Calu3 (cell line): ENCODE data around the gene KCNH5. TPM values are rescaled to one million over a fixed set of nuclear protein-coding genes. Genes with fewer than 3 reads are reported as not detected.
"Not testable (repeated sequence)": the region's sequence is repeated elsewhere in the genome, so short reads cannot be mapped to it uniquely, and the experiment has no call there.

Experiments used
- BruUV-seq: library from RNA; stranded (reverse); fragments of 400-500 nt; replicated peaks from 2 replicates; lab custom pipeline; 2021; lab: Mats Ljungman, UMichigan
- CTCF ChIA-PET: fragments of 300-600 bp; sonication (Branson Sonifier 250); formaldehyde crosslinking; loops from one replicate; lab custom pipeline; 2022; ENCODE audit warnings: antibody characterized with exemption; lab: Charles Lee
- DNase-seq: peaks from one replicate; pipeline ENCODE4 v3.0.0; 2022
- H3K27ac Mint-ChIP-seq: one replicate; pipeline ENCODE4 v1.8.0; 2022; ENCODE audit warnings: mixed read lengths; ENCODE audit not compliant: unreplicated experiment
- H3K27me3 Mint-ChIP-seq: one replicate; pipeline ENCODE4 v1.8.0; 2022; ENCODE audit warnings: mixed read lengths; ENCODE audit not compliant: unreplicated experiment
- H3K36me3 Mint-ChIP-seq: one replicate; pipeline ENCODE4 v1.8.0; 2022; ENCODE audit warnings: mild to moderate bottlenecking, moderate library complexity, mixed read lengths; ENCODE audit not compliant: insufficient read depth, unreplicated experiment
- H3K4me1 Mint-ChIP-seq: one replicate; pipeline ENCODE4 v1.8.0; 2022; ENCODE audit warnings: mild to moderate bottlenecking, low read depth, mixed read lengths; ENCODE audit not compliant: unreplicated experiment
- H3K4me3 Mint-ChIP-seq: one replicate; pipeline ENCODE4 v1.8.0; 2022; ENCODE audit warnings: mild to moderate bottlenecking, low read depth, moderate library complexity, mixed read lengths; ENCODE audit not compliant: unreplicated experiment
- H3K9me3 Mint-ChIP-seq: one replicate; pipeline ENCODE4 v1.8.0; 2022; ENCODE audit warnings: low read depth, mixed read lengths; ENCODE audit not compliant: unreplicated experiment
- CTCF ChIP-seq: fragments of 200-600 bp; IDR thresholded peaks from one replicate; pipeline ENCODE4 v1.8.0; 2022; ENCODE audit warnings: antibody characterized with exemption; ENCODE audit not compliant: unreplicated experiment
- intact Hi-C: fragments of 100-400 bp; cut with micrococcal nuclease; formaldehyde crosslinking; loops from one replicate; pipeline ENCODE4 v1.10.0; 2022; ENCODE audit not compliant: unreplicated experiment
- total RNA-seq: library from RNA; stranded (reverse); gene quantifications from 2 replicates; pipeline ENCODE4 v1.2.3, GENCODE V29; 2022

Gene KCNH5
- total RNA-seq, 1 experiment from 2014 or later: not detected

GRCh38 chr14:62882967-62883366, 162.3 kb downstream of the KCNH5 start:
- no peaks in the 10 kb centered on the region for H3K4me1 Mint-ChIP-seq
- no peaks in the 10 kb centered on the region for H3K27me3 Mint-ChIP-seq
- no peak overlapping the region for H3K27ac Mint-ChIP-seq
- CTCF ChIA-PET: no interaction called here
- intact Hi-C loops: no loop called here
- H3K4me3 Mint-ChIP-seq: no peak overlapping the region
- DNase-seq: no peak
- no peaks in the 10 kb centered on the region for H3K36me3 Mint-ChIP-seq
- no peak for TF ChIP-seq CTCF
- no TSS peak for BruUV-seq
- no peaks in the 10 kb centered on the region for H3K9me3 Mint-ChIP-seq

- no peak overlapping the region for H3K4me3 Mint-ChIP-seq
- no peaks in the 10 kb centered on the region for H3K9me3 Mint-ChIP-seq
- intact Hi-C loops: no loop called here
- no peak overlapping the region for H3K27ac Mint-ChIP-seq
- TF ChIP-seq CTCF: no peak
- no peaks in the 10 kb centered on the region for H3K27me3 Mint-ChIP-seq
- CTCF ChIA-PET: no interaction called here
- DNase-seq: no peak
- BruUV-seq: no TSS peak
- no peaks in the 10 kb centered on the region for H3K36me3 Mint-ChIP-seq
- no peaks in the 10 kb centered on the region for H3K4me1 Mint-ChIP-seq
Observed at GRCh38 chr14:62866376-62866775, 178.9 kb downstream of the KCNH5 start.

GRCh38 chr14:62864588-62864987, 180.7 kb downstream of the KCNH5 start:
- Mint-ChIP-seq H3K27ac (no peak overlapping the region), H3K9me3 (no peaks in the 10 kb centered on the region), H3K4me3 (no peak overlapping the region), H3K27me3 (no peaks in the 10 kb centered on the region), H3K4me1 (no peaks in the 10 kb centered on the region), H3K36me3 (no peaks in the 10 kb centered on the region)
- no TSS peak for BruUV-seq
- CTCF ChIA-PET: no interaction called here
- DNase-seq: no peak
- TF ChIP-seq CTCF: no peak
- intact Hi-C loops: no loop called here

GRCh38 chr14:62858011-62858410, 187.2 kb downstream of the KCNH5 start:
- H3K4me3 Mint-ChIP-seq, H3K27me3 Mint-ChIP-seq, CTCF ChIA-PET, intact Hi-C loops, H3K4me1 Mint-ChIP-seq, DNase-seq, H3K9me3 Mint-ChIP-seq, BruUV-seq, H3K27ac Mint-ChIP-seq, H3K36me3 Mint-ChIP-seq: not testable (repeated sequence)

- Mint-ChIP-seq H3K9me3 (no peaks in the 10 kb centered on the region), H3K4me1 (no peaks in the 10 kb centered on the region), H3K27me3 (no peaks in the 10 kb centered on the region), H3K27ac (no peak overlapping the region), H3K4me3 (no peak overlapping the region), H3K36me3 (no peaks in the 10 kb centered on the region)
- intact Hi-C loops: no loop called here
- TF ChIP-seq CTCF: no peak
- no TSS peak for BruUV-seq
- CTCF ChIA-PET: no interaction called here
- no peak for DNase-seq
Observed at GRCh38 chr14:62854951-62855350, 190.3 kb downstream of the KCNH5 start.
